A172 (cell line): Measurements from ENCODE around the gene SRRT. TPM values are rescaled to one million over a fixed set of nuclear protein-coding genes. Genes with fewer than 3 reads are reported as not detected.
"Not testable (repeated sequence)": the region's sequence is repeated elsewhere in the genome, so short reads cannot be mapped to it uniquely, and the experiment has no call there.

ENCODE experiments used
- DNase-seq: peaks from one replicate; pipeline ENCODE4 v3.0.0-alpha.2; 2015; ENCODE audit warnings: low spot score
- total RNA-seq: library from RNA; depleted of rRNA; stranded (reverse); fragments of >200 nt; shearing (Covaris generic); gene quantifications from 2 replicates; pipeline ENCODE4 v1.2.3, GENCODE V29; 2014

Gene SRRT
- total RNA-seq, 1 experiment from 2014 or later: 86.7 TPM

GRCh38 chr7:100893910-100894721 lies 19.2 kb downstream of the SRRT start:
- DNase-seq: no peak

DNA sequence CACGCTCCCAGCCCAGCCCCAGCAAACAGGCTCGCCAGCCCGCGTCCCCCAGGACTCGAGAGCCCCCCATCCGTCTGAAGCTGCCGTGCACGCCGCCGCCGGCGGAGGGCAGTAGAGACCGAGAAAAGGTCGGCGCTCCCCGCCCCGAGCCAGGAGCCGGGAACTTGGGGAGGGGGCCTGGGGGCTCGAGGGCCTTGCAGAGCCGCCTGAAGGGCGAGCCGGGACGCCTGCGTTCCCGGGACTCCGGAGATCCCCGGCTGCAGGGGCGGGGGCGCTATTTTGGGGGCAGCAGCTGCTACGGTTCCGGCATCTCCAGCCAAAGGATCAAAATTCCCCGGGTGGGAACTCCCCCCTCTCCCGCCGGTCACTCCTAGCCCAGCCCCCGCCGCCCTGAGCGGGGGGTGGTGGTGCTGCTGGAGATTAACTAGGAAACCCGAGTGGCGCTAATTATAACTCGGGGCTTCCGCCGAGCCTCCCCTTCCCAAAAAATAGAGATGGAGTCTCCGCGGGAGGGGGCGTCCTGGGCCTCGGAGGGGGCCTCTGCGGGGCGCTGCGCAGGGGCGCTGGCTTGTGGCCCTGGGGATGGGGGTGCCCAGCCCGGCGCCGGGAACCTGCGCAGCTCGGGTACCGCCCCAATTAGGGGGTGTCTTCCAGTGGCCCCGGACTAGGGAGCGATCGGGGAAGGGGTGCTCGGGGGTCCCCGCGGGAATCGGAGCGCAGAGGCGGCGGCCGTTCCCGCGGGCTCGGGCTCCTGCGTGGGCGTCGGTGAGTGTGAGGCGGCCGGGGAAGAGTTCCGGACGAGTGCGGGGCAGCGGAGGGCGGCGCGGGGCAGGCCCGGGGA lies 20.2 kb downstream of the SRRT start:
- no peak for DNase-seq

DNA sequence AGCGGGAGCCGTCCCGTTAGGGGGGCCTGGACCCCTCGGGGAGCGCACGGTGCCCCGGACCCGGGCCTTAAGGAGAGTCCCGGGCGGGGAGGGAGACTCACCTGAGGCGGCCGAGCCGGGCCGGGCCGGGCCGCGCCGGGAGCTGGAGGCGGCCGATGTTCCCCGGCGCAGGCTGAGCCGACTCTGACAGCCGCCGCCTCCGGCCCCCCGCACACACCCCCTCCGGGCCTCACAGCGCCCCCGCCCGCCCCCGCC lies 20.7 kb downstream of the SRRT start, which contains the start of gene ACHE:
TSS of gene ACHE (minus strand) at position 188 of the 255 bp plus-strand sequence. CDS start 1,656 bp downstream, outside the sequence.
- DNase-seq: no peak

- DNase-seq: no peak
Observed at GRCh38 chr7:100895956-100896731, 21.2 kb downstream of the SRRT start.

- DNase-seq: no peak
Observed at GRCh38 chr7:100896732-100897608, 22.1 kb downstream of the SRRT start.

DNA sequence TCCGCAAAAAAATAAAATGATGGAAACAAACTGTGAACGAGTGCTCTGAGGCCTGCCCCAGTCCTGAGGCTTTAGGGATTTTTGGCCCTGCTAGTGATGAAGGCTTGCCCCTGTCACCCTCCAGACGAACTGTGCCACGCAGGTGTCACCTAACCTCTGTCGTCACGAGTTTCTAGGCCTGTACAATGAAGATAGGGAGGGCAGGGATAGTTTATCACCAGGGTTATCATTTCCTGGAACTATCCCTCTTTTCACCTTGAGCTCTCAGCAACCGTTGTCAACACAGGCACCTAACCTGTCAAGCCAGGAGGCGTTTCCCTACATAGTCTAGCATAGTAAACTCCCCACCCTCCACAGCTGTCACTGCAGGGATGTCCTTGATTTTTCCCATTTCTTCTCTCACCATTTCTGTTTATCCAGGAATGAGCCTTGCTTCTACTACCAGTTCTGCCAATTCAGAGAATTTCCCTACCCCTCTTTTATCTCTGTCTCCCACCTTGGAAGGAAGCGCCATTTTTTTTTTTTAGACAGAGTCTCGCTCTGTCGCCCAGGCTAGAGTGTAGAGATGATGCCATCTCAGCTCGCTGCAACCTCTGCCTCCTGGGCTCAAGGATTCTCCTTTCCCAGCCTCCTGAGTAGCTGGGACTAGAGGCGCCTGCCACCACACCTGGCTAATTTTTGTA lies 23.0 kb downstream of the SRRT start:
- no peak for DNase-seq

DNA sequence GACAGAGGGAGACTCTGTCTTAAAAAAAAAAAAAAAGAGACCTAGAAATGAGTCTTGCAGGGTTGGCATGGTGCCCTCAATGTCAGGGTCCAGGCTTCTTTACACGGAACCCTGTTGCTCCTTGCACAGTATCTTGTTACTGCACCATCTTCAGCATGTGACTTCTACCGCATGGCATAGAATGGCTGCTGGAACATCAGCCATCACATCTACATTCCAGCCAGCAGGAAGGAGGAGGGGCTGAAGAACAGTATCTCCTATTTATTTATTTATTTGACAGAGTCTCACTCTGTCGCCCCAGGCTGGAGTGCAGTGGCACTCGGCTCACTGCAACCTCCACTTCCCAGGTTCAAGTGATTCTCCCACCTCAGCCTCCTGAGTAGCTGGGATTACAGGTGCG lies 24.5 kb downstream of the SRRT start:
- no peak for DNase-seq

DNA sequence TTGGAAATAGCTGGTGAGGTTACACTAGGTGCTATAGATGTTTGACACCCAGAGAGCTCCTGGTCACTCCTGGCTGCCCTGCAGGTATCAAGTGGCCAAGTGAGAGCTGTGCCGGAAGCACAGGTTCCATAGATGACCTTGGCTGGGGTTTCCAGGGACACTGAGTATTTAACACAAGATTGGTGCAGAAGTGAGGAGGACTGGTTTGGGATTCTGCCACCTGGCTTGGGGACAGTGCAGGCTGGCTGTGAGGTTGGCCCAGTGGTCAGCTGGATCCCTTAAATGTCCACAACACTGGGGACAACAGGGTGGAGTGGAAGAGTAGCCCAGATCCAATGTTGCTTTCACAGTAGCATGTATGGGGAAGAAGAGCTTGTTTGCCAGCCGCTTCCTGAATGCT lies 26.1 kb downstream of the SRRT start:
- no peak for DNase-seq

DNA sequence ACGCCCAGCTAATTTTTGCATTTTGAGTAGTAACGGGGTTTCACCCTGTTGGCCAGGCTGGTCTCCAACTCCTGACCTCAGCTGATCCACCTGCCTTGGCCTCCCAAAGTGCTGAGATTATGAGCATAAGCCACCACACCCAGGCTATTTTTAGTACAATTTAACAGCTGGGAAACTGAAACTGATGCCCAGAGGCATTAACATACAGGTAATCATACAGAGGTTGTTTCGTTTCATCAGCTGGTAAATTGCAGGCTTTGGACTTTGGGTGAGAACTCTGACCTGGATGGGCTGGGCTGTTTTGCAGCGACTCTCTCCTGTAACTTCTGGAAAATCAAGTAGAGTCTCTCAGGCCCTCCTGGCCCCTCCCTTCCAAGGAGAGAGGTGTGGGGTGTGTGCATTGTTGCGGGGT lies 27.0 kb downstream of the SRRT start:
- DNase-seq: no peak

DNA sequence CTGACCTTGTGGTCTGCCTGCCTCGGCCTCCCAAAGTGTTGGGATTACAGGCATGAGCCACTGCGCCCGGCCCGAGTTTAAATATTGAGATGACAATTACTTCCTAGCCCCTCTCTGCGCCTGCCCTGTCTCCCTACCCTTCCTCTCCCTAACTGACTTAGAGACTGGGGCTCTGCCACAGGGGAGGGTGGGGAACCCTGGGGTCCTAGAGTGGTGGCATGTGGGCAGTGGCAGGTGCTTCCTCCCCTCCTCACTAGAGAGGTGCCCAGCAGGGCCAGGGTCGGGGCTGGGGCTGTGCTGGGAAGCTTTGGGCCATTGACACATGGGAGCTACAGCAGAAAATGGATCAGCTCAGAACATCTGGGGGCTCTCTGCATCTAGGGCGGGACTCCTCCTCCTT lies 27.7 kb downstream of the SRRT start:
- no peak for DNase-seq

- no peak for DNase-seq
Observed at GRCh38 chr7:100908512-100908911, 33.6 kb downstream of the SRRT start.

- DNase-seq: not testable (repeated sequence)
Observed at GRCh38 chr7:100910443-100910842, 35.5 kb downstream of the SRRT start.

GRCh38 chr7:100911484-100911883 lies 36.6 kb downstream of the SRRT start:
- no peak for DNase-seq

DNA sequence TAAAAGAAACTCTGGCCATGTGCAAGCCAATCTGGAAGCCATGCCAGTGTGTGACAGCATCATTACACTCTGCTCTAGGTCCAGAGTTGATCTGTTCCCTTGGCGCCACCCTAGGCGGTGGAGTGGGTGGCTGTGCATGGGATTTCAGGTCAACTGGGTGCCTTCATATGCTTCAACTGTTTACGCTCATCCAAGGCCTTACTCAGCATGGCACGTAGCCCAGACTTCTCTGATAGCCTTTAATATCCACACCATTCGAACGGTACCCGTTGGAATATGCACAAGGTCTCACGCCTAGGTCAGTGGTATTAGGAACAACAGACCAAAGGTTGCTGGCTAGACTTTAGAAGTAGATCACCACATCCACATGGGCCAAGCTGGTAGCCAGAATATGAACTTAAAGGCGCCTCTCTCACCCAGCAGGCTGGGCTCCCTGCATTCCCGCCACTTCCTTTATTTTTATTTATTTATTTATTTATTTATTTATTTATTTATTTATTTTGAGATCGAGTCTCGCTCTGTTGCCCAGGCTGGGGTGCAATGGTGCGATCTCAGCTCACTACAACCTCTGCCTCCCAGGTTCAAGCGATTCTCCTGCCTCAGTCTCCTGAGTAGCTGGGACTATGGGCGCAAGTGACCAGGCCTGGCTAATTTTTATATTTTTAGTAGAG lies 39.4 kb downstream of the SRRT start:
- DNase-seq: no peak

- DNase-seq: peak; percentile 81
Observed at GRCh38 chr7:100914879-100915447, 40.1 kb downstream of the SRRT start.

DNA sequence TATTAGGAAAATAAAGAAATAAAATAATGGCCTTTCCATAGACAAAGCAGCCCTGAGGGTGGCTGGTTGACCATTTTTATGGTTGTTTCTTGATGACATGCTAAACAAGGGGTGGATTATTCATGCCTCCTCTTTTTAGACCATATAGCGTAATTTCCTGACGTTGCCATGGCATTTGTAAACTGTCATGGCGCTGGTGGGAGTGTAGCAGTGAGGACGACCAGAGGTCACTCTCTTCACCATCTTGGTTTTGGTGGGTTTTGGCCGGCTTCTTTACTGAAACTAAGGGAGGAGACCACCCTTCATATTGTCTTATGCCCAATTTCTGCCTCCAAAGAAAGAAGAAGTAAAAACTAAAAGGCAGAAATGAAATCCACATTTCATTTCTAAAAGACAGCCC lies 44.4 kb downstream of the SRRT start:
- not testable (repeated sequence) for DNase-seq

GRCh38 chr7:100919779-100920437 lies 45.0 kb downstream of the SRRT start:
- DNase-seq: not testable (repeated sequence)

GRCh38 chr7:100921039-100921438 lies 46.1 kb downstream of the SRRT start:
- no peak for DNase-seq

DNA sequence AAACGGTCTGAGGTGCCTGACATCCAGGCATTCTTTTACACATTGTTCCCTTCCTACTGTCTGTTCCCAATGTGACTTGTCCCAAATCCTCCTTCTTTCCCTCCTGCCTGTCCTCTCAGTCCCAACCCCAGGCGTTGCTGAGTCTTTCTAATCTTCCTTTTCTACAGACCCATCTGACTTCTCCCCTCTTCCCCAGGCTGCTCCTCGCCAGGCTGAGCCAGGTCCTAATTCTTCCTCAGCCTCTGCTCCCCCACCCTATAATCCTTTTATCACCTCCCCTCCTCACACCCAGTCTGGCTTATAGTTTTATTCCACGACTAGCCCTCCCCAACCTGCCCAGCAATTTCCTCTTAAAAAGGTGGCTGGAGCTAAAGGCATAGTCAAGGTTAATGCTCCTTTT lies 48.7 kb downstream of the SRRT start:
- not testable (repeated sequence) for DNase-seq
